Progenitor cell of endocrine pancreas (in vitro differentiated cells): ENCODE results near the gene PIH1D2. TPM values are rescaled to one million over a fixed set of nuclear protein-coding genes. Genes with fewer than 3 reads are reported as not detected.

ENCODE experiments used
- total RNA-seq: library from RNA; stranded (reverse); gene quantifications from 2 replicates; pipeline ENCODE4 v1.2.1, GENCODE V29; 2021

The PIH1D2 gene
- total RNA-seq, 1 donor from 2014 or later, result 6.2 TPM

Other genes starting within 250 kb of the PIH1D2 start
- gene ALG9, start 202.4 kb downstream of the PIH1D2 start, total RNA-seq, result 45.2 and 47.3 TPM in 2 replicates
- 2.8 and 3.0 TPM in 2 replicates for gene FDXACB1, start 194.9 kb downstream of the PIH1D2 start, total RNA-seq
- gene CFAP68, start 194.5 kb downstream of the PIH1D2 start, total RNA-seq, result 25.7 and 28.4 TPM in 2 replicates
- gene CRYAB, start 162.2 kb downstream of the PIH1D2 start, total RNA-seq, result 1.2 TPM in 1 of 2 replicates, not detected in the other
- not detected in 2 replicates for gene HSPB2, start 161.3 kb downstream of the PIH1D2 start, total RNA-seq
- 16.2 and 19.4 TPM in 2 replicates for gene C11orf52, start 155.1 kb downstream of the PIH1D2 start, total RNA-seq
- gene DIXDC1, start 136.7 kb downstream of the PIH1D2 start, total RNA-seq, result 23.5 and 25.0 TPM in 2 replicates
- 36.7 and 38.7 TPM in 2 replicates for gene DLAT, start 48.6 kb downstream of the PIH1D2 start, total RNA-seq
- 27.2 and 29.6 TPM in 2 replicates for gene NKAPD1, start 282 bp upstream of the PIH1D2 start, total RNA-seq
- gene TIMM8B, start 12.7 kb upstream of the PIH1D2 start, total RNA-seq, result 71.2 and 71.7 TPM in 2 replicates
- gene SDHD, start 12.9 kb upstream of the PIH1D2 start, total RNA-seq, result 40.4 and 46.9 TPM in 2 replicates
- 1.4 and 2.9 TPM in 2 replicates for gene IL18, start 90.1 kb upstream of the PIH1D2 start, total RNA-seq
- not detected in 2 replicates for gene TEX12, start 93.4 kb upstream of the PIH1D2 start, total RNA-seq
- 3.0 and 3.6 TPM in 2 replicates for gene BCO2, start 101.5 kb upstream of the PIH1D2 start, total RNA-seq
- gene PTS, start 152.4 kb upstream of the PIH1D2 start, total RNA-seq, result 46.3 and 49.6 TPM in 2 replicates
- gene PLET1, start 186.8 kb upstream of the PIH1D2 start, total RNA-seq, result not detected in 2 replicates